ENCODE results near the gene IL1F10. TPM values are rescaled to one million over a fixed set of nuclear protein-coding genes. Genes with fewer than 3 reads are reported as not detected.
A peak's percentile ranks its signal among the peaks of the same experiment; 100 is the strongest.
"Not testable (repeated sequence)": the region's sequence is repeated elsewhere in the genome, so short reads cannot be mapped to it uniquely, and the experiment has no call there.

Gene IL1F10
- total RNA-seq, 2 experiments from 2014 or later, result not detected

DNA sequence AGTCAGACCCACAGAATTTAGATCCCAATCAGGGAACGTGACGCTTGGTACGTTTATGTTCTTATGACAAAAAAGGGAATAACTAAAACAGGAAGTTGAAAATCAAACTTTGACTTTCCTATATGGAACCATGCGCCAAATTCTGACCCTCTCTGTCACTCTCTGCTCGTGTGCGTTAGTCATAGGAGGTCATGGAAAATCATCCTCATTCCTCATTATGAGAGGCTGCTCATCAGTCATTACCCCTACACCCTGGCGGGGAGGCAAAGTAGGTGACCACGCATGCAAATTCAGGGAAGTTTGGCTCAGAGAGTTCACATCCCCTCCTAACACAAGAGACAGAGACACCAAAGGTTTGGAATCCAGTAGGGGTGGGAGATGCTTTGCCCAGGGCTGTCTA, 15.5 kb downstream of the IL1F10 start:
- Mint-ChIP-seq H3K27ac (no peak overlapping the region), H3K36me3 (ENCODE audit: low read depth) (no peaks in the 10 kb centered on the region), H3K27me3 (peaks cover 2% of the 10 kb centered on the region), H3K4me1 (peaks cover 12% of the 10 kb centered on the region), H3K9me3 (ENCODE audit: low read depth) (no peaks in the 10 kb centered on the region), H3K4me3 (no peak overlapping the region)
- intact Hi-C loops (cut with DNase I, micrococcal nuclease), result loop anchor here (5.0 kb wide), 4 partner anchors 114 to 289 kb away; no protein-coding TSS in a partner anchor
- DNase-seq (peak; percentile 52), ATAC-seq (peak; percentile 5)
- POLR2A ChIA-PET, result interaction anchor here (0.6 kb wide), 1 partner anchor 16 kb away, joined by 3 read pairs; no protein-coding TSS in a partner anchor
- CTCF ChIA-PET, result interaction anchor here (0.8 to 10.3 kb wide), 11 partner anchors 15 to 173 kb away, joined by 3 to 148 read pairs (median 4); partner anchors contain the start of gene IL1F10

DNA sequence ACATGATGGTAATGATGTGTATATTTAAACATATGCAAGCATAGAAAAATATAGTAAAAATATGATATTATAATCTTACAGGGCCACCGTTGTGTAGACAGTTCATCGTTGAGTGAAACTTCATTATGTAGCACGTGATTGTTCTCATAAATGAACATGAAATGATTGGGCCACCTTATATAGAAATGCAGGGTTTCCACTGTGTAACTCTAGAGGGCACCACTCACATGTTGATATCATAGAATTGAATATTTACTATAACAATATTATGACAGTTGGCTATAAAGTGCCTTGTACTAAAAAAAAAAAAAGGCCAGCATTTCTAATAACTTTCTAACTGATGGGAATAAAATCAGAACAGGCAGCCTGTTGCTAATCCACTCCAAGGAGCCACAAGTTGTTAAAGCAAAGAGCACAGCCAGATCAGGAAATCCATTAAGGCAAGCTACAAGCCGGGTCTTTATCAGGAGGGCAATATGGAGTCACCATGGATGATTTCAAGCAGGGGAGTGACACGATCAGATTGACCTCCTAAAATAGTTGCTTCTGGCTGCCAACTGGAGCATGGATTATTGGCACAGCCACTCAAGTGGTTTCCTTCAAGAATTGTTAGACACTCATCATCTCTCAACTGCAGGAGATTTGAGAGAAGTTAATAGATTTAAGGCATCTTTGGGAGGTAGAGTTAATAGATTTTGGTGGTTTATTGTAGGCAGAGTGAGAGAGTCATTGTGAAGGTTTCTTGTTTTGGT, 16.7 kb downstream of the IL1F10 start:
- H3K27me3 Mint-ChIP-seq, result peaks cover 2% of the 10 kb centered on the region
- H3K36me3 Mint-ChIP-seq (ENCODE audit: low read depth), result no peaks in the 10 kb centered on the region
- POLR2A ChIA-PET, result interaction anchor here (0.9 kb wide), 1 partner anchor 72 kb away, joined by 3 read pairs; no protein-coding TSS in a partner anchor
- ATAC-seq, result peak; percentile 77
- no peak overlapping the region for H3K4me3 Mint-ChIP-seq
- peak overlapping the region; percentile 3 for H3K27ac Mint-ChIP-seq
- intact Hi-C loops (cut with DNase I, micrococcal nuclease), result loop anchor here (1.0 to 5.0 kb wide), 8 partner anchors 54 to 306 kb away; no protein-coding TSS in a partner anchor
- no peak for DNase-seq
- no peaks in the 10 kb centered on the region for H3K9me3 Mint-ChIP-seq (ENCODE audit: low read depth)
- CTCF ChIA-PET, result interaction anchor here (0.6 to 10.3 kb wide), 14 partner anchors 10 to 777 kb away, joined by 3 to 148 read pairs (median 4); no protein-coding TSS in a partner anchor
- peaks cover 12% of the 10 kb centered on the region for H3K4me1 Mint-ChIP-seq

DNA sequence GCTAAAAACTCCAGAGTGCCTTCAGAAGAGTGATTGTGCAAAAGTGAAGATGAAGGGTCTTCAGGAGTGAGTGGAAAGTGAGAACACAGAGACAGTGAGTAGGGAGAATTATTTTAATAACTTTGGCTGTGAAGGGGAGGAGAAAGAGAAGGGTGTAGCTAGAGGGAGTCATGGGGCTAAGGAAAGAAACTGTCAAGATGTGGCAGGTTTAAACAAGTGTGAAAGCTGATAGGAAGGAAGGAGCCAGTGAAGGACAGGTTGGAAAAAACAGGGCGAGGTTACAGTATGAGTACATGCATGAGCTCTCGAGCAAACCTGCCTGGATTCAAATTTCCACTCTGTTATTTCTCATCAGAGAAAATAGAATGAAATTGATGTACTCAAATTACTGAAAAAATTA, 17.8 kb downstream of the IL1F10 start:
- peaks cover 2% of the 10 kb centered on the region for H3K27me3 Mint-ChIP-seq
- peaks cover 12% of the 10 kb centered on the region for H3K4me1 Mint-ChIP-seq
- ChIA-PET CTCF (interaction anchor here (0.6 to 10.3 kb wide), 9 partner anchors 8 to 92 kb away, joined by 3 to 148 read pairs (median 4); no protein-coding TSS in a partner anchor), POLR2A (no interaction called here)
- no peaks in the 10 kb centered on the region for H3K36me3 Mint-ChIP-seq (ENCODE audit: low read depth)
- H3K9me3 Mint-ChIP-seq (ENCODE audit: low read depth), result no peaks in the 10 kb centered on the region
- intact Hi-C loops (cut with DNase I, micrococcal nuclease), result loop anchor here (2.0 kb wide), 2 partner anchors 89 to 119 kb away; no protein-coding TSS in a partner anchor
- ATAC-seq (no peak), DNase-seq (no peak)
- no peak overlapping the region for H3K4me3 Mint-ChIP-seq
- H3K27ac Mint-ChIP-seq, result no peak overlapping the region

DNA sequence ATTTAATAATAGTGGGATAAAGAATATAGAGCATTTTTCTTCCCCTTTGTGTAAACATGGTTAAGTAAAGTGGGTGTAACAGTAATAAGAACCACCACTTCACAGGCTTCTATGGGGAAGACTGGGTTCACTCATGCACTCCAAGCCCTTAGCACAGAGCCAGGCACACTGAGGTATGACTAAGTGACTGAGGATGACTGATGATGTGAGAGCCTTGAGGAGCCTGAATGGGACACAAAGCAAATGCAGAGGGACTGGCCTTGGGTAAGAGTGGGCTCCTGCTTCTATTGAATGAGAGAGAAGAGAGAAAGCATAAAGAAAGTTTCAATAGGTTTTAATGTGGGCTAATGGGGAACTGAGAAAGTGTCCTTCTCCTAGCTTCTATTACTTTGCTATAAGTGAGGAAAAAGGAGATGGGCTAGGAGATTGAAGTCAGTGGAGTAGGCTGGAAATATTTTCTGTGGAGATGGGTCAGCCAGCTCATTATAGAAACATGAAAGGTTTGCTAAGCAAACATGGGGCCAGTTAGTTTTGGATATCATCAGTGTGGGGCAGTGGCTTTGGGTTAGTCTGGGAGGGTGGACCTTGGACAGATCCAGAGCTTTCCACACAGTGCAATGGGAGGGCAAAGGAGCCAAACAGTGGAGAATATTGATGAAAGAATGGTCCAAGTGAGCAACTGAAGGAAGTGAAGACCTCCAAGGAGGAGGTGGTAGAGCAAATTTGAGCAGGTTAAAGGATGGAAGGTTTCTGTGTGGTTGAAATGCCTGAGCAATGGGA, 20.6 kb downstream of the IL1F10 start:
- Mint-ChIP-seq H3K9me3 (ENCODE audit: low read depth) (no peaks in the 10 kb centered on the region), H3K36me3 (ENCODE audit: low read depth) (no peaks in the 10 kb centered on the region), H3K4me1 (peaks cover 8% of the 10 kb centered on the region), H3K27me3 (peaks cover 3% of the 10 kb centered on the region), H3K4me3 (no peak overlapping the region), H3K27ac (no peak overlapping the region)
- no peak for DNase-seq
- ChIA-PET POLR2A (no interaction called here), CTCF (interaction anchor here (0.6 to 2.4 kb wide), 4 partner anchors 8 to 50 kb away, joined by 3 to 7 read pairs (median 4); no protein-coding TSS in a partner anchor)
- intact Hi-C loops (cut with DNase I, micrococcal nuclease), result no loop called here
- no peak for ATAC-seq

DNA sequence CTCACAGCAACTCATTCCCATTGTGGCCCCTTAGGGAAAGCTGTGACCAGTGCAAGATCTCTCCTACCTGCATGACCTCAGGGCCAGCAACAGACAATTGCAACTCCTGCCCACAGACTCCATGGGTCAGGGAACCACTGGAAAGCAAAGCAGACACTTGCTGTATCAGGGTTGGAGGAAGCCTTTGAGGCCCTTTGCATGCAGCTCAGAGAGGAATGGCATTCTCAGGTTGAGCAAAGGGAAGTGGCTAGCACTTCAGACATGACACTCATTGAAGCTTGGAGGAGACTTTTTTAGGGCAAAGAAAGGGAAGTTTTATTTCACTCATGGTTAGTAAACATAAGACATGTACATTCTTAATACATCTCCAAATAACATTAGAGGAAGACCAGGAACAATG, 22.1 kb downstream of the IL1F10 start:
- DNase-seq (no peak), ATAC-seq (peak; percentile 51)
- no peak overlapping the region for H3K27ac Mint-ChIP-seq
- intact Hi-C loops (cut with DNase I, micrococcal nuclease), result no loop called here
- no peaks in the 10 kb centered on the region for H3K9me3 Mint-ChIP-seq (ENCODE audit: low read depth)
- CTCF ChIA-PET, result interaction anchor here (0.5 to 2.4 kb wide), 4 partner anchors 13 to 160 kb away, joined by 3 to 7 read pairs (median 4); no protein-coding TSS in a partner anchor
- peaks cover 3% of the 10 kb centered on the region for H3K27me3 Mint-ChIP-seq
- no peaks in the 10 kb centered on the region for H3K36me3 Mint-ChIP-seq (ENCODE audit: low read depth)
- H3K4me3 Mint-ChIP-seq, result no peak overlapping the region
- POLR2A ChIA-PET, result no interaction called here
- no peaks in the 10 kb centered on the region for H3K4me1 Mint-ChIP-seq

DNA sequence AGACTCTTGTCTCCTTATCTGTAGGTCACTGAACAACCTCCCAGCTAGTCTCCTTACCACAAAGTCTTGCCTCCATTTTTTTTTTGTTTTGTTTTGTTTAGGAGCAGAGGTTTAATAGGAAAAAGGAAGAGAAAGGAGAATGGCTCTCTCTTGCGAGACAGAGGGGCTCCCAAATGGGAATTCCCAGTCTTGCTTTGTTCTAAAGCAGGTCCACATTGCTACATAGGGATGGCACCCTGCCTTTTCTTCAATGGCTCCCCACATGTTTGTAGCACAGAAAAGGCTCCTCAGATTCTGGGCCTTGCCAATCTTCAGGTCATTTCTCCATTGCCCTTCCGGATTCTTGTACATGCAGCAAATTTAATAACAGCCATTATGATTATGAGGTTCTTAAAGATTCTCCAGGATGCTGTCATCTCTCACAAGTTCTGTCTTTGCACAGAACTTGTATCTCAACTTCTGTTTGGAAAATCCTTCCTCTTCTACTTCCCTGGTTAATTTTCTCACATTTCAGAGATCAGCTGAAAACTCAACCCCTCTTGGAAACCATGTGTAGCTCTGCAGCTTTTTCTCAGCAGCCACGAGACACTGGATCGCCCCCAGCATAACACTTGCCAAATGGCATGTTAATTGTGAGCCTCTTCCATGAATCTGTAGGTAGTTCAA, 23.6 kb downstream of the IL1F10 start:
- Mint-ChIP-seq H3K36me3 (ENCODE audit: low read depth) (no peaks in the 10 kb centered on the region), H3K4me1 (no peaks in the 10 kb centered on the region), H3K27me3 (peaks cover 3% of the 10 kb centered on the region), H3K27ac (no peak overlapping the region), H3K9me3 (ENCODE audit: low read depth) (no peaks in the 10 kb centered on the region), H3K4me3 (no peak overlapping the region)
- CTCF ChIA-PET, result interaction anchor here (0.5 to 2.3 kb wide), 3 partner anchors 11 to 1461 kb away, joined by 3 to 8 read pairs (median 3); no protein-coding TSS in a partner anchor
- intact Hi-C loops (cut with DNase I, micrococcal nuclease), result no loop called here
- POLR2A ChIA-PET, result no interaction called here
- DNase-seq (no peak), ATAC-seq (no peak)

DNA sequence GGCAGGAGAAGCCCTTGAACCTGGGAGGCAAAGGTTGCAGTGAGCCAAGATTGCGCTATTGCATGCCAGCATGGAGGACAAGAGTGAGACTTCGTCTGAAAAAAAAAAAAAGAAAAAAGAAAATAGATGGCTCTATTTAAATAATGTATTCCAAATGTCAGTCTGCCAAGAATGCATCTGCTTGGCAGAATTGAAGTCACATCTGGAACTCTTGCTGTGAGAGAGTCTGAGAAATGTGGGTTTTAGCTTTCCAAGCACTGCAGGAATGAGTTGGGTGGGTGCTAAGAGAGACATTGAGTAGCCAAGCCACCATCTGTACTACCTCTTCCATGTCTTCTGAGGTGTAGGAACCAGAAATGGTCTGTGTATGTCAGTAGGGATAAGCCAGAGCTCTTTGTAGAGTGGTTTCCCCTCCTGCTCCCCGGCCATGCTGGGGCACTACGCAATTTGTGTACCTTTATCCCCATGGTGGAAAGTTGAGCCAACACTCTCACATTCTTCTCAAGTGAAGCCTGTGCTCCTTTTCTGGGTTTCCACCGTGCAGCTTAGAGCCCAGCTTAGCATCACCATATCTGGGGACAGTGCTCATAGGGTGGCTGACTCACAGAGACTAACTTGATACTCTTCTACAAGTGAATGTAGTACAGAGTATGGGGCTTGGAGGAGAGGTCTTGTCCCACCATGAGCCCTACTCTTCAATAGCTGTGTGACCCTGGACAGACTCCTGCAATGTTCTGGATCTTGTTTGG, 25.3 kb downstream of the IL1F10 start:
- POLR2A ChIA-PET, result no interaction called here
- no peak overlapping the region for H3K27ac Mint-ChIP-seq
- peaks cover 6% of the 10 kb centered on the region for H3K36me3 Mint-ChIP-seq (ENCODE audit: low read depth)

DNA sequence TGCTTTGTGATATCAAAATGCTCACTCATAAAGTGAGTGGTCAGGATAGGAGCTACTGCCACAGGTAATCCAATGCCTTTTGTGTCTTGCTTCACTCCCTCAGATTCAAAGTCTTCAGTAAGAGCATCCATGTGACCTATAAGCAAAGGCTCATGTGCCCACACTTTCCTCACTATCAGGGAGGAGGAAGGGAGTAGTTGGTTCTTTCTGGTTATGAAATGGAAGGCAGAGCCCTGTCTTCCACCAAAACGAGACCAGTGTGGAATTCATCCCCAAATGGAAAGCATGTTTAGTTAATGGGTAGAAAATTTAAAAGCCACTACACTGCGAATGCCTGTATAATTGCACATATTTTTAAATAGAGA, 25.8 kb downstream of the IL1F10 start:
- ChIA-PET POLR2A (no interaction called here), CTCF (interaction anchor here (1.0 to 2.3 kb wide), 3 partner anchors 9 to 43 kb away, joined by 3 to 8 read pairs (median 4); no protein-coding TSS in a partner anchor)
- intact Hi-C loops (cut with DNase I, micrococcal nuclease), result no loop called here
- ATAC-seq, result no peak
- H3K27me3 Mint-ChIP-seq, result peaks cover 2% of the 10 kb centered on the region
- peaks cover 22% of the 10 kb centered on the region for H3K4me1 Mint-ChIP-seq
- peaks cover 8% of the 10 kb centered on the region for H3K9me3 Mint-ChIP-seq (ENCODE audit: low read depth)
- H3K4me3 Mint-ChIP-seq, result no peak overlapping the region
- H3K36me3 Mint-ChIP-seq (ENCODE audit: low read depth), result peaks cover 6% of the 10 kb centered on the region
- no peak for DNase-seq
- no peak overlapping the region for H3K27ac Mint-ChIP-seq

More for the DNA sequence above, 25.3 kb downstream of the IL1F10 start:
- Mint-ChIP-seq H3K27me3 (peaks cover 2% of the 10 kb centered on the region), H3K4me3 (no peak overlapping the region), H3K4me1 (peaks cover 16% of the 10 kb centered on the region), H3K9me3 (ENCODE audit: low read depth) (peaks cover 8% of the 10 kb centered on the region)
- DNase-seq (no peak), ATAC-seq (no peak)
- intact Hi-C loops (cut with DNase I, micrococcal nuclease), result no loop called here
- CTCF ChIA-PET, result interaction anchor here (1.0 to 2.3 kb wide), 3 partner anchors 8 to 44 kb away, joined by 3 to 8 read pairs (median 4); no protein-coding TSS in a partner anchor

DNA sequence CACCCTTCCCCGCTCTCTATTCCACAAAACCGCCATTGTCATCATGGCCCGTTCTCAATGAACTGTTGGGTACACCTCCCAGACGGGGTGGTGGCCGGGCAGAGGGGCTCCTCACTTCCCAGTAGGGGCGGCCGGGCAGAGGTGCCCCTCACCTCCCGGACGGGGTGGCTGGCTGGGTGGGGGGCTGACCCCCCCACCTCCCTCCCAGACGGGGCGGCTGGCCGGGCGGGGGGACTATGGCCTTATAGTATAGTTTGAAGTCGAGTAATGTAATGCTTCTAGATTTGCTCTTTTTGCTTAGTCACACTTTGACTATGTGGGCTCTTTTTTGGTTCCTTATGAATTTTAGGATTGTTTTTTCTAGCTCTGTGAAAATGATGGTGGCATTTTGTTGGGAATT, 28.5 kb downstream of the IL1F10 start:
- peaks cover 22% of the 10 kb centered on the region for H3K4me1 Mint-ChIP-seq
- H3K9me3 Mint-ChIP-seq (ENCODE audit: low read depth); H3K27ac Mint-ChIP-seq; H3K36me3 Mint-ChIP-seq (ENCODE audit: low read depth); H3K27me3 Mint-ChIP-seq; ATAC-seq; H3K4me3 Mint-ChIP-seq; intact Hi-C loops (cut with DNase I, micrococcal nuclease); POLR2A ChIA-PET; DNase-seq: not testable (repeated sequence)
- CTCF ChIA-PET, result interaction anchor here (0.7 kb wide), 1 partner anchor 12 kb away, joined by 3 read pairs; no protein-coding TSS in a partner anchor

DNA sequence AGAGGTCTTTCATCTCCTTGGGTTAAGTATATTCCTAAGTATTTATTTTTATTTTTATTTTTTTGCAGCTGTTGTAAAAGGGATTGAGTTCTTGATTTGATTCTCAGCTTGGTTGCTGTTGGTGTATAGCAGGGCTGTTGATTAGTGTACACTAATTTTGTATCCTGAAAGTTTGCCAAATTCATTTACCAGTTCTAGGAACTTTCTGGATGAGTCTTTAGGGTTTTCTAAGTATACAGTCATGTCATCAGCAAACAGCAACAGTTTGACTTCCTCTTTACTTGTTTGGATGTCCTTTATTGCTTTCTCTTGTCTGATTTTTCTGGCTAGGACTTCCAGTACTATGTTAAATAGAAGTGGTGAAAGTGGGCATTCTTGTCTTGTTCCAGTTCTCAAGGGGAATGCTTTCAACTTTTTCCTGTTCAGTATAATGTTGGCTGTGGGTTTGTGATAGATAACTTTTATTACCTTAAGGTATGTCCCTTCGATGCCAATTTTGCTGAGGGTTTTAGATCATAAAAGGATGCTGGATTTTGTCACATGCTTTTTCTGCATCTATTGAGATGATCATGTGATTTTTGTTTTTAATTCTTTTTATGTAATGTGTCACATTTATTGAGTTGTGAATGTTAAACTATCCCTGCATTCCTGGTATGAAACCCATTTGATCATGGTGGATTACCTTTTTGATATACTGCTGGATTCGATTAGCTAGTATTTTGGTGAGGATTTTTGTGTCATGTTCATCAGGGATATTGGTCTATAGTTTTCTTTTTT, 29.3 kb downstream of the IL1F10 start:
- POLR2A ChIA-PET; H3K27me3 Mint-ChIP-seq; DNase-seq; intact Hi-C loops (cut with DNase I, micrococcal nuclease); H3K4me3 Mint-ChIP-seq; H3K9me3 Mint-ChIP-seq (ENCODE audit: low read depth); H3K36me3 Mint-ChIP-seq (ENCODE audit: low read depth): not testable (repeated sequence)
- H3K4me1 Mint-ChIP-seq, result peaks cover 25% of the 10 kb centered on the region
- CTCF ChIA-PET, result interaction anchor here (0.7 to 3.1 kb wide), 6 partner anchors 12 to 212 kb away, joined by 3 to 16 read pairs (median 4); no protein-coding TSS in a partner anchor
- peak; percentile 59 for ATAC-seq
- H3K27ac Mint-ChIP-seq, result peak overlapping the region; percentile 69
